GM12864 (cell line): ENCODE data around the gene ABCB4.

Experiments used
- DNase-seq: peaks from one replicate; pipeline ENCODE4 v3.0.0-alpha.2; 2011; ENCODE audit warnings: low read depth
- H3K4me3 ChIP-seq: 2 replicates; pipeline ENCODE4 v1.5.1; 2011; ENCODE audit warnings: mild to moderate bottlenecking, low read depth, low read length, control low read depth
- TF ChIP-seq, protein P1 (sequence below): IDR thresholded peaks from 2 replicates; pipeline ENCODE4 v1.5.1; 2011; ENCODE audit warnings: low read depth, mild to moderate bottlenecking, moderate library complexity, low read length, control low read depth, inconsistent platforms; ENCODE audit errors: missing control alignments

Gene ABCB4

DNA sequence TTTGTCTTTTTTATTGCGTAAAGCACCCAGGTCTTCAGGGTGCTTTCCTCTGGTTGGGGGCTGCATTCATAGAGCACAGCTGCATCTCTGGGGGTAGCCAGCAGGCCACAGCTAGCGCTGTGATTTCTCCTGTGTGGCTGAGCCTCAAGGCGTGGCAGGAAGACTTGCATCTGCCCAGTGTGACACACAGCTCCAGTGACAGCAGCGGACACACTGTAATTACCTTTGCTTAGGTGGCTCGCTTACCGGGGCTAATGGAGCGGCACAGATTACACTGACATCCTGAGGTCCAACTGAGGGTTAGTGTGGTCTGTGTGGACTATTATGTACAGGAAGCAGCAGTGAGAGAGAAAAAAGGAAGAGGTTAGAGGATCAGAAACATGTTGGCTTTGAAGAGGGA, 27.1 kb downstream of the ABCB4 start:
- no peak for DNase-seq
- TF ChIP-seq, protein P1, sequence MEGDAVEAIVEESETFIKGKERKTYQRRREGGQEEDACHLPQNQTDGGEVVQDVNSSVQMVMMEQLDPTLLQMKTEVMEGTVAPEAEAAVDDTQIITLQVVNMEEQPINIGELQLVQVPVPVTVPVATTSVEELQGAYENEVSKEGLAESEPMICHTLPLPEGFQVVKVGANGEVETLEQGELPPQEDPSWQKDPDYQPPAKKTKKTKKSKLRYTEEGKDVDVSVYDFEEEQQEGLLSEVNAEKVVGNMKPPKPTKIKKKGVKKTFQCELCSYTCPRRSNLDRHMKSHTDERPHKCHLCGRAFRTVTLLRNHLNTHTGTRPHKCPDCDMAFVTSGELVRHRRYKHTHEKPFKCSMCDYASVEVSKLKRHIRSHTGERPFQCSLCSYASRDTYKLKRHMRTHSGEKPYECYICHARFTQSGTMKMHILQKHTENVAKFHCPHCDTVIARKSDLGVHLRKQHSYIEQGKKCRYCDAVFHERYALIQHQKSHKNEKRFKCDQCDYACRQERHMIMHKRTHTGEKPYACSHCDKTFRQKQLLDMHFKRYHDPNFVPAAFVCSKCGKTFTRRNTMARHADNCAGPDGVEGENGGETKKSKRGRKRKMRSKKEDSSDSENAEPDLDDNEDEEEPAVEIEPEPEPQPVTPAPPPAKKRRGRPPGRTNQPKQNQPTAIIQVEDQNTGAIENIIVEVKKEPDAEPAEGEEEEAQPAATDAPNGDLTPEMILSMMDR: no peak
- H3K4me3 ChIP-seq: no peak overlapping the region

DNA sequence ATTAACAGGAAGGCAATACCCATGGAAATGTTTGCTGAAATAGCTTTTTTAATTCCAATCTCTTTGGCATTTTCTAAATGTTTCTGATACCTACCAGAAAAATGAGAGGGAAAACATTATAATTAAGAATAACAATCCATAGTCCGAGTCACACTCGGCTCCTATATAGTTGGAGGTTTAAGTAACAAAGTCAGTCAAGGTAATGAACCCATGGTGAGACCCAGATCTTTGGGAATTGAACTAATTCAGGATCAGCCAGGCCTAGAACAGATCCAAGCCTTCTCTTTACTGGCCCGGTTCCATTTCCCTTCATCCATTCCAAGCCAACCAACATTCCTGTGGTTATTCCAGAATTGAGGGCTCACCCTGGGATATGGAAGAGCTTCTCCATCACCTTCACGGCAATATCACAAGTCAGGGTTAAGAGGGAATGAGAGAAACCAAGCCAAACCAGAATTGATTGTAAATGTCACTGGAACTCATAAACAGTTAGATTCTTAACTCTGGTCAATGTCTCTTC, 28.3 kb downstream of the ABCB4 start:
- H3K4me3 ChIP-seq: no peak overlapping the region
- DNase-seq: no peak
- TF ChIP-seq, protein P1: no peak

DNA sequence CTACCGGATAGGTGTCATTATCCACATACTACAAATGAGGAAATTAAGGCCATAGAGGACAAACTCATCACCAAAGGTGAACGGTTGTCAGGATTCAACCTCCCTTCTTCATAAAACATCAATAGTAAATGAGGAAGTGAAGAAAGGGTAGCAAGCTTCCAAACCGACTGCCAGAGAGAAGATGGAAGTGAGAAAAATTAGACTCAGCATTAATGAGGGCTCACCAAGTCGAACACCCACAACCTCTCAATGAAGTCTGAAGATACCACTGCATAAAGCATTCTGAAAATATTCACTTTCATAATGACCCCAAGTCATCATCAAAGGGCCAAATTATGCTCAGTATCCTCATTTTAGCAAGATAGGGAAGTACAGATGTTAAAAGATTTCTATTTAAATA, 29.6 kb downstream of the ABCB4 start:
- H3K4me3 ChIP-seq: no peak overlapping the region
- TF ChIP-seq, protein P1: no peak
- peak; percentile 21 for DNase-seq

DNA sequence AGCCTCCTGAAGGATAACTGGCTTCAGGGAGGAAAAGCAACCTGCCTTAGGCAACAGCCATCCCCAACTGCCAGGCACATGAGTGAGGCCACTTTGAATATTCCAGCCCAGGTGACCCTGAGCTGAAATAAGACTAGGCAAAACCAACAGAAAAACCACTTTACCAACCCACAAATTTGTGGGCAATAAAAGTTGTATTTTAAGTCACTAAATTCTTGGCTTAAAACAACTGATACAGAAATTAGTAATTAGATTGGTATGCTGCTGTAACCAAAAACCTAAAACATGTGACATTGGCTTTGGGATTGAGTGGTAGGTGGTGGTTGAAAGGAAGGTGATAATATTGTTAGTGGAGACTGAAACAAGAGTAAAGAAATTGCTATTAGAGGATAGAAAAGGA, 39.9 kb downstream of the ABCB4 start:
- DNase-seq: no peak
- H3K4me3 ChIP-seq: no peak overlapping the region
- TF ChIP-seq, protein P1: no peak

DNA sequence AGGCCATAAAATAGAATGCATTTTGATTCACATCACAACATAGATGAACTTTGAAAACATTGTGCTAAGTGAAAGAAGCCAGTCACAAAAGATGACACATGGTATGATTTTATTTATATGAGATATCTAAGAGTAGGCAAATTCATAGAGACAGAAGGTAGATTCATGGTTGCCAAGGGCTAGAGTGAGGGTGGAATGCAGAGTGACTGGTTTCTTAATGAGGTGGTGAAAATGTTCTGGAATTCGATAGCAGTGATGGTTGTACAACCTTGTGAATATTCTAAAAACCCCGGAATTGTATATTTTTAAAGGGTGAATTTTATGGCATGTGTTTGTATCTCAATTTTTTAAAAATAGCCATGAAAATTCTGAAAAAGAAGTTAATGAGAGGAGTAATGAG, 42.9 kb downstream of the ABCB4 start:
- no peak overlapping the region for H3K4me3 ChIP-seq
- TF ChIP-seq, protein P1: no peak
- no peak for DNase-seq

DNA sequence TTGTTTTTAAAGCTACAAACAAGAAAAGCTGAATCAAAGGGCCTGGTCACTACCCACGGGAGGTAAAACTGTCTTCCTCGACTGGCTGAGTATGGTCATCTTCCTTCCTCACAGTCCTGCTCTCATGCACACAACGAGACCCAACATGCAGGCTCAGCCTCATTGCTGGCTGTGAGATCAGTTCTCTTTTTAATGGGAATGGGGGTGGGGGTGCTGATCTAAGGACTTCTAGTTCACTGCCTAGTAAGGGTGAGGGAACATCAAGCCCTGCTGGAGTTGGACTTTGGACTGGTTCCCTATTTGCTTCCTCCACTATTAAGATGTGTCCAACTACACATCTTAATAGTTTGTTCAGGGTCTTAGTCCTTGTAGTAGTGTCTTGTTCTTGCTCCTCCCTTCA, 48.2 kb downstream of the ABCB4 start:
- no peak overlapping the region for H3K4me3 ChIP-seq
- TF ChIP-seq, protein P1: no peak
- no peak for DNase-seq

DNA sequence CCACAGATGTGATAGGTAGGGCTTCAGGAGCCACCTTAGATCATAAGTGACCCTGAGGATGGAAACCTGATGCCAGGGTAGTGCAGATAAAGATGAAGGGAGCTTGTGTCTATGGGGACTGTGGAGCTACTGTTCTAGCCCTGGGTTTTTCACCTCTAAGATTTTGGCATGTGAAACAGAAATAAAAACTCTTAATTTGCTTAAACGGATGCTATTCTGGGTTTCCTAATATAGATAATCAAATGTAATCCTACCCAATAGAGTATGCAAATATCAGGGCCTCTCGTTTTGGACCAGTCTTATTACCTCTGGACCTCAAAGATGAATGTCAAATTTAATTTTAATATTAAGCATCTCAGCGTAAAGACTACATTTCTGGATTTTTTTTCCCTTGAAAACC, 49.3 kb downstream of the ABCB4 start:
- H3K4me3 ChIP-seq: no peak overlapping the region
- DNase-seq: no peak
- TF ChIP-seq, protein P1: no peak
